Caco-2 (cell line): ENCODE results near the gene SGCD. TPM values are rescaled to one million over a fixed set of nuclear protein-coding genes. Genes with fewer than 3 reads are reported as not detected.

ENCODE experiments used
- BruUV-seq: library from RNA; stranded (reverse); fragments of 400-500 nt; replicated peaks from 2 replicates; lab custom pipeline; 2021; lab: Mats Ljungman, UMichigan
- CTCF ChIA-PET: fragments of 300-600 bp; sonication (Branson Sonifier 250); formaldehyde crosslinking; loops from one replicate; lab custom pipeline; 2022; ENCODE audit warnings: antibody characterized with exemption; lab: Charles Lee
- POLR2A ChIA-PET: fragments of 300-600 bp; sonication (Branson Sonifier 250); formaldehyde crosslinking; loops from one replicate; lab custom pipeline; 2022; ENCODE audit warnings: antibody characterized with exemption; lab: Charles Lee
- DNase-seq, 2 experiments: peaks; one replicate each; pipeline versions ENCODE4 v3.0.0 to v3.0.0-alpha.2; 2020 to 2022
- H3K27me3 ChIP-seq: replicated peaks from 2 replicates; pipeline ENCODE4 v1.6.0; 2011; ENCODE audit warnings: low read length; ENCODE audit not compliant: control insufficient read depth, insufficient read depth
- H3K36me3 ChIP-seq: 2 replicates; pipeline ENCODE4 v1.5.1; 2011; ENCODE audit warnings: low read length; ENCODE audit not compliant: control insufficient read depth, insufficient read depth
- H3K4me1 ChIP-seq: fragments of 250-450 bp; sonication (Bioruptor Pico); 2 replicates; pipeline ENCODE4 v1.5.1; 2020; ENCODE audit warnings: mild to moderate bottlenecking
- H3K4me3 ChIP-seq: 2 replicates; pipeline ENCODE4 v1.5.1; 2011; ENCODE audit warnings: low read depth, mild to moderate bottlenecking, control low read depth, low read length
- H3K9me3 ChIP-seq: fragments of 250-450 bp; sonication (Bioruptor Pico); 2 replicates; pipeline ENCODE4 v1.5.1; 2020; ENCODE audit warnings: mild to moderate bottlenecking, moderate library complexity
- H3K27ac Mint-ChIP-seq: one replicate; pipeline ENCODE4 v1.8.0; 2022; ENCODE audit warnings: mixed read lengths; ENCODE audit not compliant: unreplicated experiment
- H3K27me3 Mint-ChIP-seq: one replicate; pipeline ENCODE4 v1.8.0; 2022; ENCODE audit warnings: mixed read lengths; ENCODE audit not compliant: insufficient read depth, unreplicated experiment
- H3K36me3 Mint-ChIP-seq: one replicate; pipeline ENCODE4 v1.8.0; 2022; ENCODE audit warnings: mild to moderate bottlenecking, mixed read lengths; ENCODE audit not compliant: insufficient read depth, unreplicated experiment
- H3K4me1 Mint-ChIP-seq: one replicate; pipeline ENCODE4 v1.8.0; 2022; ENCODE audit warnings: low read depth, mixed read lengths; ENCODE audit not compliant: unreplicated experiment
- H3K4me3 Mint-ChIP-seq: one replicate; pipeline ENCODE4 v1.8.0; 2022; ENCODE audit warnings: mild to moderate bottlenecking, moderate library complexity, mixed read lengths; ENCODE audit not compliant: unreplicated experiment
- H3K9me3 Mint-ChIP-seq: one replicate; pipeline ENCODE4 v1.8.0; 2022; ENCODE audit warnings: mixed read lengths; ENCODE audit not compliant: unreplicated experiment
- CTCF ChIP-seq, 2 experiments: fragments of 200-600 bp in 1 of 2; IDR thresholded peaks; 1 replicate in 1 of 2; 2 replicates in 1 of 2; pipeline versions ENCODE4 v1.5.1 to v1.8.0; 2011 to 2022; ENCODE audit warnings: antibody characterized with exemption in 1 of 2, control low read depth in 1 of 2, inconsistent platforms in 1 of 2, low read depth in 1 of 2, low read length in 1 of 2, mild to moderate bottlenecking in 1 of 2, moderate library complexity in 1 of 2; ENCODE audit not compliant: insufficient read depth in 1 of 2, severe bottlenecking in 1 of 2, unreplicated experiment in 1 of 2
- intact Hi-C: fragments of 100-400 bp; cut with micrococcal nuclease; formaldehyde crosslinking; loops from one replicate; pipeline ENCODE4 v1.10.0; 2022; ENCODE audit not compliant: unreplicated experiment
- total RNA-seq: library from RNA; stranded (reverse); gene quantifications from 2 replicates; pipeline ENCODE4 v1.2.3, GENCODE V29; 2022

SGCD gene
- total RNA-seq, 1 experiment from 2014 or later, result 0.20 TPM

- no peak for DNase-seq
- intact Hi-C loops, result no loop called here
- BruUV-seq, result no TSS peak
- TF ChIP-seq CTCF (IDR thresholded peaks at IDR 0.05; ENCODE audit: insufficient read depth in 1 of 2, low read depth in 1 of 2, low read length in 1 of 2, severe bottlenecking in 1 of 2, unreplicated experiment in 1 of 2), result no peak
- H3K9me3 ChIP-seq, result no peaks in the 10 kb centered on the region
- H3K27me3 Mint-ChIP-seq, result no peaks in the 10 kb centered on the region
- ChIA-PET POLR2A (no interaction called here), CTCF (no interaction called here)
- no peaks in the 10 kb centered on the region for H3K36me3 ChIP-seq
- H3K36me3 Mint-ChIP-seq, result no peaks in the 10 kb centered on the region
- H3K27me3 ChIP-seq, result no peaks in the 10 kb centered on the region
- H3K27ac Mint-ChIP-seq, result no peak overlapping the region
- peaks cover 9% of the 10 kb centered on the region for H3K9me3 Mint-ChIP-seq
- no peak overlapping the region for H3K4me3 ChIP-seq
- no peaks in the 10 kb centered on the region for H3K4me1 Mint-ChIP-seq
- no peak overlapping the region for H3K4me3 Mint-ChIP-seq
- H3K4me1 ChIP-seq, result no peaks in the 10 kb centered on the region
Observed at GRCh38 chr5:156328766-156329165, 1.8 kb downstream of the SGCD start.

- BruUV-seq, result no TSS peak
- H3K4me1 Mint-ChIP-seq, result no peaks in the 10 kb centered on the region
- H3K36me3 ChIP-seq, result no peaks in the 10 kb centered on the region
Observed at GRCh38 chr5:156329171-156329611, 2.2 kb downstream of the SGCD start.

GRCh38 chr5:156330141-156330870 is 3.3 kb downstream of the SGCD start:
- no peaks in the 10 kb centered on the region for H3K9me3 ChIP-seq
- no peaks in the 10 kb centered on the region for H3K4me1 Mint-ChIP-seq
- H3K36me3 Mint-ChIP-seq, result no peaks in the 10 kb centered on the region
- POLR2A ChIA-PET, result no interaction called here
- H3K27me3 ChIP-seq, result no peaks in the 10 kb centered on the region
- CTCF ChIA-PET, result no interaction called here
- peaks cover 9% of the 10 kb centered on the region for H3K9me3 Mint-ChIP-seq
- no peaks in the 10 kb centered on the region for H3K27me3 Mint-ChIP-seq
- no peak overlapping the region for H3K4me3 ChIP-seq
- intact Hi-C loops, result no loop called here
- DNase-seq, result no peak
- H3K27ac Mint-ChIP-seq, result no peak overlapping the region
- no peak overlapping the region for H3K4me3 Mint-ChIP-seq
- H3K4me1 ChIP-seq, result no peaks in the 10 kb centered on the region
- TF ChIP-seq CTCF (IDR thresholded peaks at IDR 0.05; ENCODE audit: insufficient read depth in 1 of 2, low read depth in 1 of 2, low read length in 1 of 2, severe bottlenecking in 1 of 2, unreplicated experiment in 1 of 2), result no peak
- no TSS peak for BruUV-seq
- H3K36me3 ChIP-seq, result no peaks in the 10 kb centered on the region

More at GRCh38 chr5:156329171-156329611, 2.2 kb downstream of the SGCD start:
- DNase-seq, result no peak
- Mint-ChIP-seq H3K36me3 (no peaks in the 10 kb centered on the region), H3K4me3 (no peak overlapping the region), H3K27ac (no peak overlapping the region), H3K9me3 (peaks cover 9% of the 10 kb centered on the region), H3K27me3 (no peaks in the 10 kb centered on the region)
- no peak overlapping the region for H3K4me3 ChIP-seq
- CTCF ChIA-PET, result no interaction called here
- no peaks in the 10 kb centered on the region for H3K27me3 ChIP-seq
- POLR2A ChIA-PET, result no interaction called here
- intact Hi-C loops, result no loop called here
- H3K9me3 ChIP-seq, result no peaks in the 10 kb centered on the region
- no peaks in the 10 kb centered on the region for H3K4me1 ChIP-seq
- TF ChIP-seq CTCF (IDR thresholded peaks at IDR 0.05; ENCODE audit: insufficient read depth in 1 of 2, low read depth in 1 of 2, low read length in 1 of 2, severe bottlenecking in 1 of 2, unreplicated experiment in 1 of 2), result no peak
